Stimulated activated naive B cell treated with anti-CD40 and anti-IgM and Interleukin-4, amounts not matched to agents 10 μg/mL and 1 μg/mL and 100 μg/mL, for 72 hours (primary cell): Measurements from ENCODE around the gene TAX1BP1.
"Not testable (repeated sequence)": the region's sequence is repeated elsewhere in the genome, so short reads cannot be mapped to it uniquely, and the experiment has no call there.

Experiments used
- ATAC-seq, 2 donors: fragments of 150-1000 bp; cut with Tn5 transposase; replicated peaks; 2 replicates each; pipeline ENCODE4 v1.10.0; 2021; ENCODE audit warnings: moderate library complexity in 1 of 2
- DNase-seq: peaks from one replicate; pipeline ENCODE4 v3.0.0; 2021
- H3K27ac Mint-ChIP-seq: one replicate; pipeline ENCODE4 v1.8.0; 2022; ENCODE audit warnings: mild to moderate bottlenecking, mixed read lengths
- H3K27me3 Mint-ChIP-seq, 2 donors: one replicate each; pipeline ENCODE4 v1.8.0; 2022; ENCODE audit warnings: mixed read lengths in 2 of 2
- H3K36me3 Mint-ChIP-seq, 2 donors: one replicate each; pipeline ENCODE4 v1.8.0; 2022; ENCODE audit warnings: mixed read lengths in 2 of 2, mild to moderate bottlenecking in 1 of 2
- H3K4me1 Mint-ChIP-seq, 2 donors: one replicate each; pipeline ENCODE4 v1.8.0; 2022; ENCODE audit warnings: mixed read lengths in 2 of 2, mild to moderate bottlenecking in 1 of 2
- H3K4me3 Mint-ChIP-seq, 2 donors: one replicate each; pipeline ENCODE4 v1.8.0; 2022; ENCODE audit warnings: mild to moderate bottlenecking in 2 of 2, mixed read lengths in 2 of 2, moderate library complexity in 1 of 2
- H3K9me3 Mint-ChIP-seq, 2 donors: one replicate each; pipeline ENCODE4 v1.8.0; 2022; ENCODE audit warnings: mixed read lengths in 2 of 2, mild to moderate bottlenecking in 1 of 2

The TAX1BP1 gene

DNA sequence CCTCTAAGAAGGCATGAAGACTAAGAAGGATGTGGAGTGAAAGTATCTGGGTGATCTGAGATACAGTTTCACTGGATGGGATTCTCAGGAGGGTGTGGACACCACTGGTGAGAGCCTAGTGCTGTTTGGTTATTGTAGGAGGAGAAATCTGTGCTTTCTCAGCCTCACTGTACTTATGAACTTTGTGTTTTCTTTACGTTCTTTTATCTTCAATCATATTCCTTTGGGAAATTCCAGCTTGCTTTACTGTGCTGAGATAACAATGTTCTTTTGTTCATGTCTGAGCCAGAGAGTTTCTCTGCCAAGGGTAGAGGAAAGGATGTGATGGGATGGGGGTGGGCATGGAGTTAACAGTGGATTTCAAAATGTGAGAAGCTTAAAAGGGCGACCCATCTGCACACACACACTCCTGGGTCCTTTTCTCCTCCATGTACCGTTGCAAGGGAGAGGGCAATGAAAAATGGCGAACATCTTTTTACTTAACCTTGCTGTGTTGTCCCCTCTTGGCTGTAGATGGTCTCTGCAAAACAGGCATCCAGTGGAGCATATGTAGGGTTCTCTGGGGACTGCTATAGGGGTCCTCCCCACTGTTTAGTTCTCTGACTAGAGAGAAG, 25.0 kb upstream of the TAX1BP1 start:
- peaks cover 5 to 6% of the 10 kb centered on the region in 2 donors for H3K9me3 Mint-ChIP-seq

GRCh38 chr7:27723085-27723484, 16.9 kb upstream of the TAX1BP1 start:
- DNase-seq, result no peak
- Mint-ChIP-seq H3K36me3 (no peaks in the 10 kb centered on the region), H3K27ac (no peak overlapping the region), H3K4me3 (no peak overlapping the region), H3K4me1 (no peaks in the 10 kb centered on the region), H3K9me3 (no peaks in the 10 kb centered on the region), H3K27me3 (no peaks in the 10 kb centered on the region)
- no peak for ATAC-seq

More for the DNA sequence above, 25.0 kb upstream of the TAX1BP1 start:
- peaks cover 0 to 2% of the 10 kb centered on the region in 2 donors for H3K36me3 Mint-ChIP-seq
- DNase-seq (no peak), ATAC-seq (no peak)
- H3K4me3 Mint-ChIP-seq, result no peak overlapping the region
- peaks cover 0 to 5% of the 10 kb centered on the region in 2 donors for H3K27me3 Mint-ChIP-seq
- H3K4me1 Mint-ChIP-seq, result peaks cover 2 to 7% of the 10 kb centered on the region in 2 donors
- H3K27ac Mint-ChIP-seq, result no peak overlapping the region

DNA sequence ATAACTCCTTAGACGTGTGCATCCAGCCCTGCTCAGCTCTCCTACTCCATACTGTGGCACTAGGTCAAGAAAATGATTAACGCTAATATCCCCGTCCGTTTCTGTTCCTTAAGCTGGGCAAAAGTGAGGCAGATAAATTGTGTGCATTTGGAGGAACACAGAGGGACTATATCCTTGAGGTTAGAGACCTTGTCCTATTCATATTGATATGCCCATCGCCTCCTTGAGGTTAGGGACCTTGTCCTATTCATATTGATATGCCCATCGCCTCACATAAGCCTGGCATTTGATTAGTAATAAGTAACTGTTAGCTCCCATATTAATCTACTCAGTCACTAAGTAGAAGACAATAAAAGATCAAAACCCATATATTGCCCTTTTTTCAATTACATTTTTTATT, 12.9 kb upstream of the TAX1BP1 start:
- no peak overlapping the region for H3K4me3 Mint-ChIP-seq
- peak overlapping the region; percentile 25 for H3K27ac Mint-ChIP-seq
- no peaks in the 10 kb centered on the region for H3K27me3 Mint-ChIP-seq
- ATAC-seq, result no peak
- H3K4me1 Mint-ChIP-seq, result no peaks in the 10 kb centered on the region
- H3K36me3 Mint-ChIP-seq, result no peaks in the 10 kb centered on the region
- no peak for DNase-seq
- no peaks in the 10 kb centered on the region for H3K9me3 Mint-ChIP-seq

GRCh38 chr7:27730112-27730511, 9.8 kb upstream of the TAX1BP1 start:
- Mint-ChIP-seq H3K36me3 (no peaks in the 10 kb centered on the region), H3K4me1 (no peaks in the 10 kb centered on the region), H3K27ac (no peak overlapping the region), H3K4me3 (no peak overlapping the region), H3K27me3 (peaks cover 0 to 3% of the 10 kb centered on the region in 2 donors), H3K9me3 (no peaks in the 10 kb centered on the region)
- DNase-seq (no peak), ATAC-seq (no peak)

DNA sequence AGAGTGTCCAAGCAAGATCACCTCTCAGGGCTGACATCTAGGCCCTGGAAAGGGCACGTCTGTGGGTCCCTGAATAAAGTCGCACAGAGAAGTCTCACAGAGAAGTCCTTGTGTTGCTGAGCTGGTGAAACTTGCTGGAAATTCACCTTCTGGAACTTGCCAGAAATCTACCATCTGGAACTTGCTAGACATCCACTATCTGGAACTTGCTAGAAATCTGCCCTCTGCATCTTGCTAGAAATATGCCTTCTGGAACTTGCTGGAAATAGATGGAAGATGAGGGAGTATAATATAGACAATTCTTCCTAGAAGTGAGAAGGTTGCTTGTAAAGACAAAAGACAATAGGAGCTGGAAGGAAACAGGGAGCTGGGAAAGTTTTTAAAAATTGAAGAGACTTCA, 5.4 kb upstream of the TAX1BP1 start:
- Mint-ChIP-seq H3K36me3 (no peaks in the 10 kb centered on the region), H3K9me3 (no peaks in the 10 kb centered on the region), H3K27ac (no peak overlapping the region), H3K27me3 (peaks cover 0 to 7% of the 10 kb centered on the region in 2 donors), H3K4me3 (no peak overlapping the region), H3K4me1 (peaks cover 6% of the 10 kb centered on the region in 2 donors)
- DNase-seq, result no peak
- no peak for ATAC-seq

DNA sequence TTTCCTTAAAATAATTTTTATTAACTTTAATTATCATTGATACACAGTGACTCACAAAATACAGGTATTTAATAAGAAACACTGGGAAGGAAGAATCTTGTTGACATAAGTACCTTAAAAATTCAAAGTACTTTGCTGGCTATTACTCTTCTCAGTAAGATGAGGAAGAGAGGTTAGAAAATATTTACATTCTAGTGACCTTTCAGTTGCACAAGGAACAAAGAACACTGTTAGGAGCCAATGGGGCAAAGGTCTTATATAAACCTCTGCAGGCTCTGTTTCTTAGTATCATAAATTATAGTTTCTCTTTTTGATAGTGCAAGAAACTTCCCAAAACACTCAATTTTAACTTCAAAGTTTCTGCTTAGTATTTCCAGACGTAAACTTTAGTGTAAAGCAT, 4.8 kb upstream of the TAX1BP1 start:
- no peaks in the 10 kb centered on the region for H3K9me3 Mint-ChIP-seq
- DNase-seq (no peak), ATAC-seq (no peak)
- H3K4me1 Mint-ChIP-seq, result peaks cover 6% of the 10 kb centered on the region in 2 donors
- H3K27me3 Mint-ChIP-seq, result peaks cover 0 to 7% of the 10 kb centered on the region in 2 donors
- no peak overlapping the region for H3K27ac Mint-ChIP-seq
- no peak overlapping the region for H3K4me3 Mint-ChIP-seq
- H3K36me3 Mint-ChIP-seq, result peaks cover 0 to 5% of the 10 kb centered on the region in 2 donors

- no peak for DNase-seq
- H3K27me3 Mint-ChIP-seq, result peaks cover 0 to 7% of the 10 kb centered on the region in 2 donors
- peaks cover 0 to 5% of the 10 kb centered on the region in 2 donors for H3K36me3 Mint-ChIP-seq
- H3K27ac Mint-ChIP-seq, result no peak overlapping the region
- H3K9me3 Mint-ChIP-seq, result no peaks in the 10 kb centered on the region
- peaks cover 8 to 10% of the 10 kb centered on the region in 2 donors for H3K4me1 Mint-ChIP-seq
- H3K4me3 Mint-ChIP-seq, result no peak overlapping the region
- no peak for ATAC-seq
These were observed 4.1 kb upstream of the TAX1BP1 start for GRCh38 chr7:27735831-27736230.

- Mint-ChIP-seq H3K27me3 (peaks cover 0 to 7% of the 10 kb centered on the region in 2 donors), H3K4me1 (peaks cover 16 to 21% of the 10 kb centered on the region in 2 donors), H3K27ac (peak overlapping the region; percentile 6), H3K4me3 (no peak overlapping the region), H3K36me3 (peaks cover 0 to 5% of the 10 kb centered on the region in 2 donors), H3K9me3 (no peaks in the 10 kb centered on the region)
- DNase-seq (no peak), ATAC-seq (no peak)
These were observed 2.8 kb upstream of the TAX1BP1 start for GRCh38 chr7:27737178-27737577.

GRCh38 chr7:27737616-27738015, 2.3 kb upstream of the TAX1BP1 start:
- DNase-seq (no peak), ATAC-seq (no peak)
- Mint-ChIP-seq H3K4me3 (no peak overlapping the region), H3K27ac (no peak overlapping the region), H3K27me3 (peaks cover 0 to 4% of the 10 kb centered on the region in 2 donors), H3K9me3 (no peaks in the 10 kb centered on the region), H3K36me3 (peaks cover 0 to 5% of the 10 kb centered on the region in 2 donors), H3K4me1 (peaks cover 19 to 21% of the 10 kb centered on the region in 2 donors)

DNA sequence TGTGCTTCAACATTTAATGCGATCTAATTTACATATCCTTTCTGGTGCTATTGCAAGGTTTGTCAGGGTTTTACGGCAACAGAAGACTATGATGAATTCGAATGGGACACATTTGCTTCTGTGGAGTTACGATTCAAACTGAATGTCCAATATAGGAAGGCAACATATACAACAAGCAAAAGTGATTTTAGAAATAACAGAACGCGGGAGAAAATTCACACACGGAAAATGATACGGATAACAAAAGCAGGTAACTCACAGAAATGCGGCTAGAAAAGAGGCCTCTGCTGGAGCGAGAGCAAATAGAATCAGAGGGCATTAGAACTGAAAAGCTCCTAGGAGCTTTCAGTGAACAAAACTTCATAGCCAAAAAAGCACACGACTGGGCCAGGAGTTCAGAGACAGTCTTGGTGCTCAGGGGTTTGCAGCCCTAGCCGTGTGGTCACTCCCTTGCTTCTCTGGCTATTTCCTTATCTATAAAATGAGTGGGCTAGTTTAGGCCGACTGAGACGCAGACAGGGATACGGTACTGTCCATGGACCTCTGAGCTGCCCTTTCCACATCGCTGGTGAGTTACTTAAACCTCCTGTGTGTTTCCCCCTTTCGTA, 557 bp upstream of the TAX1BP1 start:
- peak overlapping the region; percentile 96 to 97 for H3K4me3 Mint-ChIP-seq
- H3K27ac Mint-ChIP-seq, result peak overlapping the region; percentile 99
- H3K9me3 Mint-ChIP-seq, result no peaks in the 10 kb centered on the region
- peaks cover 21% of the 10 kb centered on the region in 2 donors for H3K4me1 Mint-ChIP-seq
- ATAC-seq, result peak; percentile 29 to 33
- DNase-seq, result no peak
- peaks cover 0 to 4% of the 10 kb centered on the region in 2 donors for H3K27me3 Mint-ChIP-seq
- H3K36me3 Mint-ChIP-seq, result peaks cover 0 to 5% of the 10 kb centered on the region in 2 donors

DNA sequence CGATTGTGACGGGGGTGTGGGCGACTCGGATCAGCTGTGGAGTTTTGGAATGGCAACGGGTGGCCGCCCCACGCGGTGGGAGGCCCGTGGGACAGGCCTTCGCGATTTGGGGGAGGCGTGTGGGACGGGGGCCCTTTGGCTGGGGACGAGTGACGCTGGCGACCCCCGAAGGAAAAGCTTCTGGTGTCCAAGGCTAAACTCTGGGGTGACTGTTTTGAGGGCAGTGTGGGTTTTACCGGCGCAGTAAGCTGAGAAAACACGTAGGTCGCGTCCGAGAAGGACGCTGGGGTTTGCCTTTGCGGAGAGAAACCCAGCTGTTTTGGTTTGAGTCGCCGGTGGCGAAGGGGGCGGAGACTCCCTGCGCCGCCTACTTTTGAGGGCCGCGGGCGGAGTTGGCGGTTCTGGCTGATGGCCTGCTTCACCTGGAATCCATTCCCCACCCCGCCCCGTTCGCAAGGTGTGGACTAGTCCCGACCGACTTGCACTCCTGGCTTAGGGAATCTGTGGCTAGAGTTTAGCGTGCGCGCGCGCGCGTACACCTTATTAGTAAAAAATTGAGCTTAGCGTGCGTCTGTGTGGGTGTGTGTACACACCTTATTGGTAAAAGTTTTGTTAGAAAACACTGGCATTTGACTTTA, 606 bp downstream of the TAX1BP1 start:
- Mint-ChIP-seq H3K27me3 (peaks cover 0 to 4% of the 10 kb centered on the region in 2 donors), H3K4me3 (peak overlapping the region; percentile 96 to 97), H3K36me3 (peaks cover 2 to 5% of the 10 kb centered on the region in 2 donors), H3K9me3 (no peaks in the 10 kb centered on the region), H3K4me1 (peaks cover 24 to 26% of the 10 kb centered on the region in 2 donors), H3K27ac (peak overlapping the region; percentile 99)
- ATAC-seq (peak; percentile 80 to 81), DNase-seq (peak; percentile 82)

GRCh38 chr7:27742091-27742710, 2.2 kb downstream of the TAX1BP1 start:
- H3K9me3 Mint-ChIP-seq, DNase-seq, H3K4me3 Mint-ChIP-seq, H3K27me3 Mint-ChIP-seq, ATAC-seq, H3K36me3 Mint-ChIP-seq: not testable (repeated sequence)
- peaks cover 24 to 34% of the 10 kb centered on the region in 2 donors for H3K4me1 Mint-ChIP-seq
- H3K27ac Mint-ChIP-seq, result peak overlapping the region; percentile 9

GRCh38 chr7:27745064-27745583, 5.2 kb downstream of the TAX1BP1 start:
- Mint-ChIP-seq H3K27ac (no peak overlapping the region), H3K36me3 (peaks cover 4 to 9% of the 10 kb centered on the region in 2 donors), H3K4me1 (peaks cover 25 to 36% of the 10 kb centered on the region in 2 donors)

DNA sequence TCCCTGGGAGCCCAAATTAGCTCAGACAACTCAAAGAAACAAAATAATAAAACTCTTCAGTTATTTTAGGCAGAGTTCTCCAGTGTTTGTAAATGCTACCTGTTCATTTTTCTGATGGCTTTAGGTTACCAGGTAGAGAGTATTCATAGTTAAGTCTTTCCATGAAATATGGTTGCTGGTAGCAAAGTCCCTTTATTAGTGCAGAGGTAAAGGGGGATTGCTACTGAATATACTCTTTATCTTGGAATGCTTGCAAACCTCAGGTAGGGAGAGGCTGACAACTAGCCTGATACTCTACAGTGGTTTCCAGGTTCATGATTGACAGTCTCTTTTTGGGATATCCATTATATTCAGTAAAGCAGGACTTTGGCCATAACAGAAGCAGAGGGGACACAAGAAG, 6.5 kb downstream of the TAX1BP1 start:
- DNase-seq (no peak), ATAC-seq (no peak)
- Mint-ChIP-seq H3K27ac (no peak overlapping the region), H3K9me3 (no peaks in the 10 kb centered on the region), H3K4me3 (no peak overlapping the region), H3K36me3 (peaks cover 12 to 14% of the 10 kb centered on the region in 2 donors), H3K27me3 (no peaks in the 10 kb centered on the region), H3K4me1 (peaks cover 18 to 26% of the 10 kb centered on the region in 2 donors)

More at GRCh38 chr7:27745064-27745583, 5.2 kb downstream of the TAX1BP1 start:
- Mint-ChIP-seq H3K4me3 (no peak overlapping the region), H3K27me3 (no peaks in the 10 kb centered on the region), H3K9me3 (no peaks in the 10 kb centered on the region)
- ATAC-seq (no peak), DNase-seq (no peak)
